Measurements from ENCODE around the gene RSAD2. TPM values are rescaled to one million over a fixed set of nuclear protein-coding genes. Genes with fewer than 3 reads are reported as not detected.
"Not testable (repeated sequence)": the region's sequence is repeated elsewhere in the genome, so short reads cannot be mapped to it uniquely, and the experiment has no call there.

Gene RSAD2
- total and polyA plus RNA-seq, 2 experiments from 2014 or later, result 1.1 to 1.3 TPM

GRCh38 chr2:6933911-6934310, 56.3 kb downstream of the RSAD2 start:
- H3K79me2 ChIP-seq, result peaks cover 33% of the 10 kb centered on the region
- no peak overlapping the region for H2AFZ ChIP-seq
- no peak overlapping the region for H3K4me3 ChIP-seq
- no peaks in the 10 kb centered on the region for H3K4me1 ChIP-seq (ENCODE audit: insufficient read depth)
- WGBS (ENCODE audit: low lambda C conversion rate, missing lambda C conversion rate), result 95% methylated on average over 3 of the region's 3 CpGs
- H3K9me2 ChIP-seq (replicated peaks; ENCODE audit: insufficient read depth), result no peaks in the 10 kb centered on the region
- no peaks in the 10 kb centered on the region for H4K20me1 ChIP-seq (ENCODE audit: insufficient read depth, poor library complexity, severe bottlenecking)
- no peak overlapping the region for H3K4me2 ChIP-seq
- no peak for DNase-seq (ENCODE audit: low spot score)
- no peaks in the 10 kb centered on the region for H3K9me3 ChIP-seq (ENCODE audit: low read depth)
- TF ChIP-seq EZH2 (IDR thresholded peaks at IDR 0.05; ENCODE audit: borderline replicate concordance) (no peak), CTCF (IDR thresholded peaks at IDR 0.05; ENCODE audit: poor library complexity) (no peak), EZH2phosphoT487 (IDR thresholded peaks at IDR 0.05; ENCODE audit: low read depth, severe bottlenecking, unreplicated experiment) (no peak)
- no peaks in the 10 kb centered on the region for H3K27me3 ChIP-seq
- H3K27ac ChIP-seq, result no peak overlapping the region
- no peaks in the 10 kb centered on the region for H3K36me3 ChIP-seq (replicated peaks; ENCODE audit: insufficient read depth, low read depth)

- Histone ChIP-seq H3K4me3 (no peak overlapping the region), H3K9me2 (replicated peaks; ENCODE audit: insufficient read depth) (no peaks in the 10 kb centered on the region), H3K4me2 (no peak overlapping the region), H3K27ac (no peak overlapping the region), H3K27me3 (no peaks in the 10 kb centered on the region), H4K20me1 (ENCODE audit: insufficient read depth, poor library complexity, severe bottlenecking) (no peaks in the 10 kb centered on the region), H3K36me3 (replicated peaks; ENCODE audit: insufficient read depth, low read depth) (no peaks in the 10 kb centered on the region), H2AFZ (no peak overlapping the region), H3K4me1 (ENCODE audit: insufficient read depth) (no peaks in the 10 kb centered on the region), H3K79me2 (peaks cover 32% of the 10 kb centered on the region), H3K9me3 (ENCODE audit: low read depth) (no peaks in the 10 kb centered on the region)
- TF ChIP-seq CTCF (IDR thresholded peaks at IDR 0.05; ENCODE audit: poor library complexity) (no peak), EZH2 (IDR thresholded peaks at IDR 0.05; ENCODE audit: borderline replicate concordance) (no peak), EZH2phosphoT487 (IDR thresholded peaks at IDR 0.05; ENCODE audit: low read depth, severe bottlenecking, unreplicated experiment) (no peak)
- no peak for DNase-seq (ENCODE audit: low spot score)
- WGBS (ENCODE audit: low lambda C conversion rate, missing lambda C conversion rate), result 94% methylated on average over 1 of the region's 1 CpG
These were observed 56.8 kb downstream of the RSAD2 start for GRCh38 chr2:6934345-6934744.

- Histone ChIP-seq H2AFZ (no peak overlapping the region), H3K79me2 (peaks cover 32% of the 10 kb centered on the region), H3K4me1 (ENCODE audit: insufficient read depth) (no peaks in the 10 kb centered on the region), H4K20me1 (ENCODE audit: insufficient read depth, poor library complexity, severe bottlenecking) (no peaks in the 10 kb centered on the region), H3K9me3 (ENCODE audit: low read depth) (no peaks in the 10 kb centered on the region), H3K36me3 (replicated peaks; ENCODE audit: insufficient read depth, low read depth) (no peaks in the 10 kb centered on the region), H3K9me2 (replicated peaks; ENCODE audit: insufficient read depth) (no peaks in the 10 kb centered on the region), H3K27me3 (no peaks in the 10 kb centered on the region), H3K27ac (no peak overlapping the region), H3K4me2 (no peak overlapping the region), H3K4me3 (no peak overlapping the region)
- no peak for TF ChIP-seq EZH2 (IDR thresholded peaks at IDR 0.05; ENCODE audit: borderline replicate concordance)
- no peak for TF ChIP-seq CTCF (IDR thresholded peaks at IDR 0.05; ENCODE audit: poor library complexity)
- TF ChIP-seq EZH2phosphoT487 (IDR thresholded peaks at IDR 0.05; ENCODE audit: low read depth, severe bottlenecking, unreplicated experiment), result no peak
- 90% methylated on average over 11 of the region's 11 CpGs for WGBS (ENCODE audit: low lambda C conversion rate, missing lambda C conversion rate)
- no peak for DNase-seq (ENCODE audit: low spot score)
These were observed 57.4 kb downstream of the RSAD2 start for GRCh38 chr2:6934758-6935651.

GRCh38 chr2:6935652-6936020, 58.1 kb downstream of the RSAD2 start:
- not testable (repeated sequence) for H3K4me3 ChIP-seq; H3K36me3 ChIP-seq (replicated peaks; ENCODE audit: insufficient read depth, low read depth); H3K9me3 ChIP-seq (ENCODE audit: low read depth); H2AFZ ChIP-seq; H3K27me3 ChIP-seq; H3K4me2 ChIP-seq; DNase-seq (ENCODE audit: low spot score); H3K27ac ChIP-seq; H3K4me1 ChIP-seq (ENCODE audit: insufficient read depth); H4K20me1 ChIP-seq (ENCODE audit: insufficient read depth, poor library complexity, severe bottlenecking); H3K9me2 ChIP-seq (replicated peaks; ENCODE audit: insufficient read depth)
- WGBS (ENCODE audit: low lambda C conversion rate, missing lambda C conversion rate), result 92% methylated on average over 4 of the region's 4 CpGs
- peaks cover 32% of the 10 kb centered on the region for H3K79me2 ChIP-seq

Measured in hepatocyte (in vitro differentiated cells).